ENCODE results near the gene ALPK3. TPM values are rescaled to one million over a fixed set of nuclear protein-coding genes. Genes with fewer than 3 reads are reported as not detected.

Gene ALPK3
- total RNA-seq, 4 donors from 2014 or later = 0.18 to 7.0 (median 0.68) TPM

DNA sequence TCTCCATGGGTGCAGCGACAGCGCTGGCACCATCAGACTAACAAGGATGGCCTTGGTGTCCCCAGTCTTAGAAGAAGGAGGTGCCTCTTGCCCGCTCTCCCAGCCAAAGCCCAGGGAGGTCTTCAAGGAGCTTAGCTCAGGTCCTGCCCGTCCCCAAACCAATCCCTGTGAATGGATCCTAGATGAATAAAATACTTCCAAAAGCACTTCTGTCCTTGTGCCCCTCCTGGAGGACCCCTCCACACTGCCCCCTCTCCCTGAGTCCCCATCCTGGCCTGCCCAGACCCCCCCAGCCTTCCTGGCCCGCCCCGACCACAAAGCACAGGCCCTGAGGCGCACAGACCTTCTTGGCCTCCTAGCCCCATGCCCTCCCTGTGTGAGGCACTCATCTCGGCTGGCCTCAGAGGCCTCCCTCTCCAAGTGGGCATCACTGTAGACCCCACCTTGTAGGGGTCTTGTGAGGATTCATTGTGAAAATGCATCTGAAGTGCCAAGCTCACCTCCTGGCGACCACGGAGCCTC, 75.7 kb downstream of the ALPK3 start:
- no peak overlapping the region for H3K27ac ChIP-seq
- H3K9me3 ChIP-seq = no peaks in the 10 kb centered on the region
- H3K4me1 ChIP-seq = peaks cover 0 to 4% (median 0%) of the 10 kb centered on the region in 4 donors
- no peak overlapping the region for H3K4me3 ChIP-seq
- H3K27me3 ChIP-seq = no peaks in the 10 kb centered on the region
- no peak for DNase-seq
- TF ChIP-seq, protein P1, sequence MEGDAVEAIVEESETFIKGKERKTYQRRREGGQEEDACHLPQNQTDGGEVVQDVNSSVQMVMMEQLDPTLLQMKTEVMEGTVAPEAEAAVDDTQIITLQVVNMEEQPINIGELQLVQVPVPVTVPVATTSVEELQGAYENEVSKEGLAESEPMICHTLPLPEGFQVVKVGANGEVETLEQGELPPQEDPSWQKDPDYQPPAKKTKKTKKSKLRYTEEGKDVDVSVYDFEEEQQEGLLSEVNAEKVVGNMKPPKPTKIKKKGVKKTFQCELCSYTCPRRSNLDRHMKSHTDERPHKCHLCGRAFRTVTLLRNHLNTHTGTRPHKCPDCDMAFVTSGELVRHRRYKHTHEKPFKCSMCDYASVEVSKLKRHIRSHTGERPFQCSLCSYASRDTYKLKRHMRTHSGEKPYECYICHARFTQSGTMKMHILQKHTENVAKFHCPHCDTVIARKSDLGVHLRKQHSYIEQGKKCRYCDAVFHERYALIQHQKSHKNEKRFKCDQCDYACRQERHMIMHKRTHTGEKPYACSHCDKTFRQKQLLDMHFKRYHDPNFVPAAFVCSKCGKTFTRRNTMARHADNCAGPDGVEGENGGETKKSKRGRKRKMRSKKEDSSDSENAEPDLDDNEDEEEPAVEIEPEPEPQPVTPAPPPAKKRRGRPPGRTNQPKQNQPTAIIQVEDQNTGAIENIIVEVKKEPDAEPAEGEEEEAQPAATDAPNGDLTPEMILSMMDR (IDR thresholded peaks at IDR 0.05) = no peak
- TF ChIP-seq POLR2A (IDR thresholded peaks at IDR 0.05) = no peak
- H3K36me3 ChIP-seq = peaks cover 0 to 4% (median 0%) of the 10 kb centered on the region in 3 donors

DNA sequence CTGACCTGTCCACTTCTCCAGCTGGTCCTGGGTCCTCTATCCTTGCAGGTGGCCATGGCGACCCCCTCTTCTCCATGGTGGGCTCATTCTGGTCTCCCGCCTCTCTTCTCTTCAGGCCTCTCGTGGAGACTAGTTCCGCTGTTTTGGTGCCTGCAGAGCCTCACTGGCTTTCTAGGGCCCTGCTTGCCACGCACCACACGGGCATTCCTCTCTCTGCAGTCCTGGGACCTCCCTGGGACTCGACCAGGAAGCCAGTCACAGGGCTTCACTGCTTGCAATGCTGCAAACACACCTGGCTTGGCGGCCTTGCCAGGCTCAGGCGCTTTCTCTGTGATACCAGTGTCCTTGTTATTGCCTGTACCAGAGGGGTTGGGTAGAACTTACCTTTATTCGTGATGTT, 76.5 kb downstream of the ALPK3 start:
- peaks cover 0 to 4% (median 0%) of the 10 kb centered on the region in 3 donors for H3K36me3 ChIP-seq
- no peak for TF ChIP-seq POLR2A (IDR thresholded peaks at IDR 0.05)
- TF ChIP-seq, protein P1 (IDR thresholded peaks at IDR 0.05) = no peak
- H3K27me3 ChIP-seq = no peaks in the 10 kb centered on the region
- H3K4me1 ChIP-seq = peaks cover 0 to 4% (median 0%) of the 10 kb centered on the region in 4 donors
- no peaks in the 10 kb centered on the region for H3K9me3 ChIP-seq
- H3K4me3 ChIP-seq = no peak overlapping the region
- no peak overlapping the region for H3K27ac ChIP-seq
- no peak for DNase-seq

DNA sequence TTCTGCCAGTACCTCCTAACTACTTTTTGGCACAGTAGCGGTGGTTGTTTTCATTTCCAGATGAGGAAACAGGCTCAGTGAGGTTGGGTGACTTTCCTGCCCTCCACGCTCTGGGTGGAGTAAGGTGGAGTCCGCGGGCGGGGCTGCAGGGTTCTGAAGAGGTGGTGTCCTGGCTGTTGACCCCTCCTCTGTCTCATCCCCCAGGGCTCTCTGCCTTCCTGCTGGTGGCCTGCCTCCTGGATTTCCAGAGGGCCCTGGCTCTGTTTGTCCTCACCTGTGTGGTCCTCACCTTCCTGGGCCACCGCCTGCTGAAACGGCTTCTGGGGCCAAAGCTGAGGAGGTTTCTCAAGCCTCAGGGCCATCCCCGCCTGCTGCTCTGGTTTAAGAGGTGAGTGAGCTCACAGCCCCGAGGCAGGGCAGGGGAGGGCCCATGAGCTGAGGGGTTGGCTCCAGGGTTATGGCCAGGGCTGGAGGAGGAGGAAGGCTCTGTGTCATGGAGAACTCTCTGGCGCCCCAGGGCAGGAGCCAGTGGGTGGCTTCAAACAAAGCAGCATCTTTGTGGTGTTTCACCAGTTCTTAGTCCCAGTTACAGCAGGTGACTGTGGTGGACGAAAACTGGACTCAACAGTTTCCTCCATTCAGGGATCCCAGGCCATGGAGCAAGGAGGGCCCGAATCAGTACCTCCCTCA, 77.7 kb downstream of the ALPK3 start:
- DNase-seq = no peak

DNA sequence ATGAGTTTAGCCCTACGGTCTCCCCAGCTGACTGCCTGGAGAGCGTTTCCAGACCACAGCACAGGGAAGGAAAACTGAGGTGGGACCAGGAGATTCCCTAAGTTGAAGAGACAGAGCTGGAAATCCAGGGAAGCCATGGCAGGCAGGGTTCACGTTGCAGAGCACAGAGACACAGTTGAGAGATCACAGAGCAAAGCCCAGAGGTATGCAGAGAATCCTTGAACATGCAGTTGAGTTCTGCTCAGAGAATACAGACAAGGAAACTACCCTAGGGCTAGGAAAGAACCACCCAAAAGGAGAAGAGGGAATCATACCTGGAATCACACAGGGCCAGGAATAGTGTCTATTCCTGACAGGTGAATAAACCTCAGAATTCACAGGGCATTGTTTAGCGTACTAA, 81.6 kb downstream of the ALPK3 start:
- no peak overlapping the region for H3K4me3 ChIP-seq
- no peak overlapping the region for H3K27ac ChIP-seq
- no peaks in the 10 kb centered on the region for H3K27me3 ChIP-seq
- no peak for TF ChIP-seq POLR2A (IDR thresholded peaks at IDR 0.05)
- TF ChIP-seq, protein P1 (IDR thresholded peaks at IDR 0.05) = no peak
- no peaks in the 10 kb centered on the region for H3K36me3 ChIP-seq
- no peak for DNase-seq
- peaks cover 0 to 4% (median 0%) of the 10 kb centered on the region in 4 donors for H3K9me3 ChIP-seq
- no peaks in the 10 kb centered on the region for H3K4me1 ChIP-seq

More for the DNA sequence above, 77.7 kb downstream of the ALPK3 start:
- TF ChIP-seq, protein P1 (IDR thresholded peaks at IDR 0.05) = no peak
- TF ChIP-seq POLR2A (IDR thresholded peaks at IDR 0.05) = no peak
- Histone ChIP-seq H3K9me3 (no peaks in the 10 kb centered on the region), H3K27ac (no peak overlapping the region), H3K4me1 (peaks cover 0 to 4% (median 0%) of the 10 kb centered on the region in 4 donors), H3K4me3 (no peak overlapping the region), H3K36me3 (peaks cover 0 to 4% (median 0%) of the 10 kb centered on the region in 3 donors), H3K27me3 (no peaks in the 10 kb centered on the region)

DNA sequence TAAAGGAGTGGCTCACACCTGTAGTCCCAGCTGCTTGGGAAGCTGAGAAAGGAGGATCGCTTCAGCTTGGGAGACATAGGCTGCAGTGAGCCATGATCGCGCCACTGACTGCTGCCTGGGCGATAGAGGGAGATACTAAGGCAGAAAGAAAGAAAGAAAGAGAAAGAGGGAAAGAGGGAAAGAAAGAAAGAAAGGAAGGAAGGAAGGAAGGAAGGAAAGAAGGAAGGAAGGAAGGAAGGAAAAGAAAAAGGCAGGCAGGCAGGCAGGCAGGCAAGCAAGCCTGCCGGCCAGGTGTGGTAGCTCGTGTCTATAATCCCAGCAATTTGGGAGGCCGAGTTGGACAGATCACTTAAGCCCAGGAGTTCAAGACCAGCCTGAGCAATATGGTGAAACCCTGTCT, 82.6 kb downstream of the ALPK3 start:
- Histone ChIP-seq H3K36me3 (no peaks in the 10 kb centered on the region), H3K9me3 (peaks cover 0 to 4% (median 0%) of the 10 kb centered on the region in 4 donors), H3K27ac (no peak overlapping the region), H3K27me3 (no peaks in the 10 kb centered on the region), H3K4me3 (no peak overlapping the region), H3K4me1 (no peaks in the 10 kb centered on the region)
- DNase-seq = no peak
- no peak for TF ChIP-seq POLR2A (IDR thresholded peaks at IDR 0.05)
- TF ChIP-seq, protein P1 (IDR thresholded peaks at IDR 0.05) = no peak

Measured in Peyer's patch (tissue), 4 donors.